ENCODE measurements around the gene TP53INP2. TPM values are rescaled to one million over a fixed set of nuclear protein-coding genes. Genes with fewer than 3 reads are reported as not detected.
"Not testable (repeated sequence)": the region's sequence is repeated elsewhere in the genome, so short reads cannot be mapped to it uniquely, and the experiment has no call there.

Gene TP53INP2
- polyA plus RNA-seq, 3 donors = 0.46 to 20.6 (median 0.66) TPM

- no peak for DNase-seq
- Histone ChIP-seq H3K4me3 (replicated peaks in 1 of 3; ENCODE audit: low read depth in 2 of 3, low read length in 3 of 3) (no peak overlapping the region), H3K9ac (ENCODE audit: insufficient read depth, low read length, poor library complexity, severe bottlenecking) (no peak overlapping the region), H3K4me1 (ENCODE audit: control insufficient read depth in 1 of 2, insufficient read depth in 2 of 2, low read length in 2 of 2) (no peaks in the 10 kb centered on the region), H3K27ac (ENCODE audit: low read depth in 1 of 2, low read length in 2 of 2) (no peak overlapping the region), H3K27me3 (ENCODE audit: control insufficient read depth in 2 of 2, insufficient read depth in 2 of 2, low read length in 2 of 2) (no peaks in the 10 kb centered on the region), H4K20me1 (ENCODE audit: insufficient read depth, low read length) (no peaks in the 10 kb centered on the region), H3K9me3 (replicated peaks in 1 of 2; ENCODE audit: control insufficient read depth in 1 of 2, insufficient read depth in 1 of 2, low read length in 2 of 2) (no peaks in the 10 kb centered on the region), H3K79me2 (ENCODE audit: insufficient read depth, low read length) (peaks cover 13% of the 10 kb centered on the region), H3K36me3 (replicated peaks in 1 of 2; ENCODE audit: control insufficient read depth in 1 of 2, insufficient read depth in 2 of 2, low read length in 2 of 2) (no peaks in the 10 kb centered on the region), H2AFZ (ENCODE audit: insufficient read depth, low read depth, low read length, poor library complexity, severe bottlenecking) (no peak overlapping the region), H3K4me2 (replicated peaks; ENCODE audit: extremely low read depth, low read length, poor library complexity, severe bottlenecking) (no peak overlapping the region)
- no peak overlapping the region for H3K4me3 Mint-ChIP-seq
- H3K4me1 Mint-ChIP-seq = no peaks in the 10 kb centered on the region
- no peak for TF ChIP-seq CTCF (IDR thresholded peaks at IDR 0.05)
- intact Hi-C loops (cut with micrococcal nuclease) = no loop called here
- H3K27ac Mint-ChIP-seq = no peak overlapping the region
- 90% methylated on average over 4 of the region's 5 CpGs for WGBS (ENCODE audit: insufficient coverage)
- peaks cover 0 to 3% of the 10 kb centered on the region in 2 donors for H3K36me3 Mint-ChIP-seq
- H3K27me3 Mint-ChIP-seq (ENCODE audit: low read depth in 3 of 3) = peaks cover 0 to 1% (median 0%) of the 10 kb centered on the region in 3 donors
- H3K9me3 Mint-ChIP-seq = peaks cover 0 to 1% (median 0%) of the 10 kb centered on the region in 7 donors
Measured at GRCh38 chr20:34663213-34663943, 40.8 kb upstream of the TP53INP2 start.

- H3K27me3 Mint-ChIP-seq (ENCODE audit: low read depth in 3 of 3); H3K9me3 Mint-ChIP-seq; H3K4me3 Mint-ChIP-seq; H3K27ac ChIP-seq (ENCODE audit: low read depth in 1 of 2, low read length in 2 of 2); H3K9me3 ChIP-seq (replicated peaks in 1 of 2; ENCODE audit: control insufficient read depth in 1 of 2, insufficient read depth in 1 of 2, low read length in 2 of 2); H3K27me3 ChIP-seq (ENCODE audit: control insufficient read depth in 2 of 2, insufficient read depth in 2 of 2, low read length in 2 of 2); H3K4me1 Mint-ChIP-seq; H3K9ac ChIP-seq (ENCODE audit: insufficient read depth, low read length, poor library complexity, severe bottlenecking); H4K20me1 ChIP-seq (ENCODE audit: insufficient read depth, low read length); intact Hi-C loops (cut with micrococcal nuclease); H3K27ac Mint-ChIP-seq; H3K4me3 ChIP-seq (replicated peaks in 1 of 3; ENCODE audit: low read depth in 2 of 3, low read length in 3 of 3); H3K4me2 ChIP-seq (replicated peaks; ENCODE audit: extremely low read depth, low read length, poor library complexity, severe bottlenecking); H3K36me3 ChIP-seq (replicated peaks in 1 of 2; ENCODE audit: control insufficient read depth in 1 of 2, insufficient read depth in 2 of 2, low read length in 2 of 2); DNase-seq; H3K4me1 ChIP-seq (ENCODE audit: control insufficient read depth in 1 of 2, insufficient read depth in 2 of 2, low read length in 2 of 2); H3K36me3 Mint-ChIP-seq; H2AFZ ChIP-seq (ENCODE audit: insufficient read depth, low read depth, low read length, poor library complexity, severe bottlenecking): not testable (repeated sequence)
- WGBS (ENCODE audit: insufficient coverage) = 100% methylated on average over 2 of the region's 7 CpGs
- H3K79me2 ChIP-seq (ENCODE audit: insufficient read depth, low read length) = peaks cover 16% of the 10 kb centered on the region
Measured at GRCh38 chr20:34664751-34665150, 39.4 kb upstream of the TP53INP2 start.

Data from CD14-positive monocyte (primary cell).